Measurements from ENCODE around the gene MYO1A. TPM values are rescaled to one million over a fixed set of nuclear protein-coding genes. Genes with fewer than 3 reads are reported as not detected.
A peak's percentile ranks its signal among the peaks of the same experiment; 100 is the strongest.

Gene MYO1A
- total RNA-seq, 3 donors from 2014 or later (not counting 1 experiment from before 2014, with no cell fraction given) = 1.1 TPM; not detected in 2

DNA sequence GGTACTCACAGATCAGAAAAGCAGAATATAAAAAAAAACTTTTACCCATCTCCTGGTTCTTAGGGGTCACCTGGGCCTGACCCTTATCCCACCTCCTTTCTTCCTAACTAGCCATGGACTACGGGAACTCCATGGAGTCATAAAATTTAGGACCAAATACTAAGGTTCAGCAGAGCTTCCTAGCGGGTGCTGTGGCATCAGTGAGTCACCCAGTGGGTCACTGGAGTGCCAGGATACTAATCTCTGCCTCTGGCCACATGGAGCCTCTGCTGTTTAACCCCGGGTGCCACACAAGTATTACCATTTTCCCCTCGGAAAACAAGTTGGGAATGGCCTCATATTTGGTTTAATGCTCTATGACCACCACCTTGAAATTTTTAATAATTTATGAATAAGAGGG lies 50.5 kb downstream of the MYO1A start:
- Mint-ChIP-seq H3K27me3 (ENCODE audit: low read depth in 2 of 2) (no peaks in the 10 kb centered on the region), H3K27ac (peak overlapping the region in 1 of 2 donors; percentile 2), H3K4me1 (peaks cover 19 to 41% of the 10 kb centered on the region in 2 donors), H3K4me3 (no peak overlapping the region), H3K9me3 (no peaks in the 10 kb centered on the region), H3K36me3 (no peaks in the 10 kb centered on the region)
- Histone ChIP-seq H3K4me1 (ENCODE audit: control insufficient read depth, insufficient read depth, low read length) (peaks cover 3% of the 10 kb centered on the region), H3K36me3 (ENCODE audit: control insufficient read depth, insufficient read depth, low read length) (peaks cover 38% of the 10 kb centered on the region), H3K27me3 (ENCODE audit: control insufficient read depth, insufficient read depth, low read length) (no peaks in the 10 kb centered on the region), H3K9me3 (ENCODE audit: control insufficient read depth, insufficient read depth, low read length) (no peaks in the 10 kb centered on the region), H3K4me3 (ENCODE audit: low read length) (no peak overlapping the region), H3K27ac (ENCODE audit: low read length) (no peak overlapping the region)
- DNase-seq (no peak), ATAC-seq (no peak)
- TF ChIP-seq, protein P1, sequence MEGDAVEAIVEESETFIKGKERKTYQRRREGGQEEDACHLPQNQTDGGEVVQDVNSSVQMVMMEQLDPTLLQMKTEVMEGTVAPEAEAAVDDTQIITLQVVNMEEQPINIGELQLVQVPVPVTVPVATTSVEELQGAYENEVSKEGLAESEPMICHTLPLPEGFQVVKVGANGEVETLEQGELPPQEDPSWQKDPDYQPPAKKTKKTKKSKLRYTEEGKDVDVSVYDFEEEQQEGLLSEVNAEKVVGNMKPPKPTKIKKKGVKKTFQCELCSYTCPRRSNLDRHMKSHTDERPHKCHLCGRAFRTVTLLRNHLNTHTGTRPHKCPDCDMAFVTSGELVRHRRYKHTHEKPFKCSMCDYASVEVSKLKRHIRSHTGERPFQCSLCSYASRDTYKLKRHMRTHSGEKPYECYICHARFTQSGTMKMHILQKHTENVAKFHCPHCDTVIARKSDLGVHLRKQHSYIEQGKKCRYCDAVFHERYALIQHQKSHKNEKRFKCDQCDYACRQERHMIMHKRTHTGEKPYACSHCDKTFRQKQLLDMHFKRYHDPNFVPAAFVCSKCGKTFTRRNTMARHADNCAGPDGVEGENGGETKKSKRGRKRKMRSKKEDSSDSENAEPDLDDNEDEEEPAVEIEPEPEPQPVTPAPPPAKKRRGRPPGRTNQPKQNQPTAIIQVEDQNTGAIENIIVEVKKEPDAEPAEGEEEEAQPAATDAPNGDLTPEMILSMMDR (IDR thresholded peaks at IDR 0.05) = no peak
- intact Hi-C loops (cut with micrococcal nuclease) = no loop called here
- WGBS (ENCODE audit: insufficient coverage) = 93% methylated on average over 3 of the region's 4 CpGs

DNA sequence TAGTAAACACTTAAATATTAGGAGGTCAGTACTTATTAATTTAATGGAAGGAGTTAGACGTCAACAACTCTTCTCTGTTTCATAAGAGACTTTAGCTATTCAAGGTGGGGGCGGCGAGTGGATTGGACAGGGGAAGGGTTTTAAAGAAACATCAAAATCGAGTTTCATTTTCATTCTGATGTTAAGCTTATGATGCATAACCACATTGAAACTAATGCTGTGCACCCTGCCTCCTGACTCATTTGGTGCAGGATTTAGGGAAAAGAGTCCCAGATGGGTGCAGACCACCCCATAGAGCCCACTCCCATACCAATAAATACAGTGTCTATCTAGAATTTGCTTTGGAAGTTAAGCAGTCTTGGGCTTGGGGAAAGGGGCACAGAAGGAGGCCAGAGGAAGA lies 50.9 kb downstream of the MYO1A start:
- no peak for DNase-seq
- peak overlapping the region in 1 of 2 donors; percentile 2 for H3K27ac Mint-ChIP-seq
- peaks cover 15 to 37% of the 10 kb centered on the region in 2 donors for H3K4me1 Mint-ChIP-seq
- H3K4me3 ChIP-seq (ENCODE audit: low read length) = no peak overlapping the region
- H3K4me1 ChIP-seq (ENCODE audit: control insufficient read depth, insufficient read depth, low read length) = peaks cover 3% of the 10 kb centered on the region
- peaks cover 34% of the 10 kb centered on the region for H3K36me3 ChIP-seq (ENCODE audit: control insufficient read depth, insufficient read depth, low read length)
- H3K36me3 Mint-ChIP-seq = no peaks in the 10 kb centered on the region
- TF ChIP-seq, protein P1 (IDR thresholded peaks at IDR 0.05) = no peak
- no peak overlapping the region for H3K4me3 Mint-ChIP-seq
- WGBS (ENCODE audit: insufficient coverage) = 53% methylated on average over 4 of the region's 4 CpGs
- intact Hi-C loops (cut with micrococcal nuclease) = no loop called here
- no peaks in the 10 kb centered on the region for H3K9me3 Mint-ChIP-seq
- no peaks in the 10 kb centered on the region for H3K9me3 ChIP-seq (ENCODE audit: control insufficient read depth, insufficient read depth, low read length)
- ATAC-seq = no peak
- H3K27ac ChIP-seq (ENCODE audit: low read length) = no peak overlapping the region
- H3K27me3 ChIP-seq (ENCODE audit: control insufficient read depth, insufficient read depth, low read length) = no peaks in the 10 kb centered on the region
- no peaks in the 10 kb centered on the region for H3K27me3 Mint-ChIP-seq (ENCODE audit: low read depth in 2 of 2)

DNA sequence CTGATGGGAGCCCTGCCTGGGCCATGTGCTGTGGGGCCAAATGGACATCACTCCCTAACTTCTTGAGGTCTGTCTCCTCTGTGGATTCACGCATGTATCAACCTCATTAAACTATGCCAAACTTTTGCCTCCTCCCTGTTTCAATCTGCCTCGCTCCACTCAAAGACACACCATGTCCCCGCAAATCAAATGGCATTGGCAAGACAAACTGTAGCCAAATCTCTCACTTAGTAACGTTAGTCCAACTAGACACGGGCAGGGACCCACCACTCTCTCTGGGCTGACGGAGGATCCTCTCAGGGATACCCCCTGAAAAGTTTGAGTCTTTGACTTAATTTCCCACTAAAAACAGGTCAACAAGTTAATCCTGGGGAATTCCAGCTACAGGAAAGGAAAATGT lies 51.6 kb downstream of the MYO1A start:
- peaks cover 15 to 35% of the 10 kb centered on the region in 2 donors for H3K4me1 Mint-ChIP-seq
- no peaks in the 10 kb centered on the region for H3K36me3 Mint-ChIP-seq
- no peak overlapping the region for H3K27ac Mint-ChIP-seq
- no peaks in the 10 kb centered on the region for H3K9me3 ChIP-seq (ENCODE audit: control insufficient read depth, insufficient read depth, low read length)
- ATAC-seq = no peak
- peaks cover 3% of the 10 kb centered on the region for H3K4me1 ChIP-seq (ENCODE audit: control insufficient read depth, insufficient read depth, low read length)
- no peak overlapping the region for H3K4me3 Mint-ChIP-seq
- H3K9me3 Mint-ChIP-seq = no peaks in the 10 kb centered on the region
- no peak for DNase-seq
- H3K36me3 ChIP-seq (ENCODE audit: control insufficient read depth, insufficient read depth, low read length) = peaks cover 27% of the 10 kb centered on the region
- H3K27ac ChIP-seq (ENCODE audit: low read length) = no peak overlapping the region
- H3K4me3 ChIP-seq (ENCODE audit: low read length) = no peak overlapping the region
- H3K27me3 ChIP-seq (ENCODE audit: control insufficient read depth, insufficient read depth, low read length) = no peaks in the 10 kb centered on the region
- no peaks in the 10 kb centered on the region for H3K27me3 Mint-ChIP-seq (ENCODE audit: low read depth in 2 of 2)
- 97% methylated on average over 6 of the region's 6 CpGs for WGBS (ENCODE audit: insufficient coverage)
- intact Hi-C loops (cut with micrococcal nuclease) = no loop called here
- TF ChIP-seq, protein P1 (IDR thresholded peaks at IDR 0.05) = no peak

DNA sequence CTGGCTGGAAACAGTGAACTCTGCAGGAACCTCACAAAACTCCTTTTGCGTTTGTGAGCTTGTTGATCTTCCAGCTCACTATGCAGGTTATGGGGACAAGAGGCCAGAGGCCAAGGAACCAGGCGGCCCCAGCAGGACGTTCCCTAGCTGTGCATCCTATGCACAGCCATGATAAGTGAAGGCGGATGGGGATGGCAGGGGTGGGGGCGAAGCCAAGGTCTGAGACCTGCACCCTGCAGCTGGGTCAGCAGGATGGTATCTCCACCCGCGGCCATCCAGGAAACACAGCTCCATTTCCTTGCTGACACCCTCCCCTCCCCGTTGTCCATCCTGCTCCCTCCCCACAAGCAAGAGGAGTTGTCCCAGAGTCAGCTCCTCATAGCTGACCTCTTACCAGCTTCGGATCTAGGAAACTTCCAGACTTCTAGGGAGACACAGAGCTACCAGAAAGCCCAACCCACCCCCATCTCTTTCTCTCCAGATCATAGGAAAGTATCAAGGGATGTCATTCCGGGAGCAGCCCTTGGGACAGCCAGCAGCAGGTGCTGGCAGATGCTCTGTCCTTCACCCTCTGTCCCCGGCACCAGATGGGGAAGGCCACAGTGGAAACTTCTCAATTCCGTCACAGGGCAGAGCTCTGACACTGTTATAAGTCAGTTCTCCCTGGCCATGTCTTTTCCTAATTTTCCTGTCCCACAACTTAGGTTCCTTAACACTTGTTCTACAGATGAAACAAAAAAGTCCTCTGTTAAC lies 53.0 kb downstream of the MYO1A start:
- WGBS (ENCODE audit: insufficient coverage) = 89% methylated on average over 12 of the region's 12 CpGs
- intact Hi-C loops (cut with micrococcal nuclease) = no loop called here
- Mint-ChIP-seq H3K9me3 (no peaks in the 10 kb centered on the region), H3K27me3 (ENCODE audit: low read depth in 2 of 2) (no peaks in the 10 kb centered on the region), H3K27ac (no peak overlapping the region), H3K4me1 (peaks cover 15 to 35% of the 10 kb centered on the region in 2 donors), H3K36me3 (no peaks in the 10 kb centered on the region), H3K4me3 (no peak overlapping the region)
- H3K27ac ChIP-seq (ENCODE audit: low read length) = no peak overlapping the region
- H3K9me3 ChIP-seq (ENCODE audit: control insufficient read depth, insufficient read depth, low read length) = no peaks in the 10 kb centered on the region
- TF ChIP-seq, protein P1 (IDR thresholded peaks at IDR 0.05) = no peak
- H3K4me1 ChIP-seq (ENCODE audit: control insufficient read depth, insufficient read depth, low read length) = peaks cover 3% of the 10 kb centered on the region
- no peak overlapping the region for H3K4me3 ChIP-seq (ENCODE audit: low read length)
- H3K27me3 ChIP-seq (ENCODE audit: control insufficient read depth, insufficient read depth, low read length) = no peaks in the 10 kb centered on the region
- DNase-seq (no peak), ATAC-seq (no peak)
- peaks cover 15% of the 10 kb centered on the region for H3K36me3 ChIP-seq (ENCODE audit: control insufficient read depth, insufficient read depth, low read length)

All from natural killer cell (primary cell).